ENCODE results near the gene PXMP4. TPM values are rescaled to one million over a fixed set of nuclear protein-coding genes. Genes with fewer than 3 reads are reported as not detected.

PXMP4 gene
- polyA plus RNA-seq, 1 donor from 2014 or later: 3.1 TPM

DNA sequence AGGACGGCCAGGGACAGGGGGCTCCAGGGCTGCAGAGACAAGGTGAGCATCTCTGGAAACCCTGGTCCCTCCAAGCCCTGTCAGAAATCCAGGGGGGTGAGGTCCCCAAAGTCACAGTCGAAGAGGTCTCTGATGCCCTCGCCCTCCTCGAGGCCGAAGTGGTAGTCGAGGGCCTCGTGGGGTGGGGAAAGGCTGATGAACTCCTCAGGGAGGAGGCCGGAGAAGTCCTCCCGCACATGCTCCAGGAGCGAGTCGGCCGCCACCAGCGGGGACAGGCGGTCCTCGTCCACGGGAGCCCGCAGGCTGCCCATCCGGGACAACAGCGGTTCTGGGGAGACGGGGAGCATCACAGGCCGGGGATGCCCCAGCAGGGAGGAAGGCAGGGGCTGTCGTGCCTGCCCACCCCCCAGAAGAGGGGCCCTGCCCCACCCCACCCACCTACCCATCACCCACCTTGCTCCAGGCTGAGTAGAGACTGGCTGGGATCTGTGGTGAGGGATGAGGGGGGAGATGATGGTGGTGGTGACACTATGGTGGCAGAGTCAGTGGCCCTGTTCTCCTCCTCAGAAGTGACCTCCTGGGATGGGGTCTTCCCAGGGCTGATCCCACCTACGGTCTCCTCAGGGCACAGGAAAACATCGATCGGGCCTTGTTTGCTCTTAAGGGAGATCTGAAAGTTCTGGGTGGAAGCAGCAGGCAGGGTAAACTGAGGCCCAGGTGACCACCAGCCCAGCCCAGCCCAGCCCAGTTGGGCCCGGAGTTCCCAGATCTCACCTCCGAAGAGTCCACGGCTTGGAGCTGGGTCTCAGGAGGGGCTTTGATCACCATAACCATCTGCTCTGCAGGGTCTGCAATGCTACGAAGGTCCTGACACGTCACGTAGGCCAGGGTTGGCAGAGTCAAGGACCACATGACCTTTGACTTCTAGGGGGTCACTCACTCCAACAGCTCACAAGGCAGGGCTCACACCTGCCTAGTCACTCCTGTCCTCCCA is 43.2 kb downstream of the PXMP4 start:
- Histone ChIP-seq H3K9ac (ENCODE audit: low read length) (no peak overlapping the region), H2AFZ (ENCODE audit: low read depth, low read length) (no peak overlapping the region), H3K79me2 (replicated peaks; ENCODE audit: insufficient read depth, low read length) (no peaks in the 10 kb centered on the region), H3K9me2 (ENCODE audit: insufficient read depth, low read length) (no peaks in the 10 kb centered on the region), H3K9me3 (ENCODE audit: low read length) (no peaks in the 10 kb centered on the region), H3K36me3 (ENCODE audit: insufficient read depth, low read length) (no peaks in the 10 kb centered on the region), H4K20me1 (ENCODE audit: insufficient read depth) (no peaks in the 10 kb centered on the region), H3K4me3 (ENCODE audit: low read length) (no peak overlapping the region), H3K27ac (ENCODE audit: low read length) (no peak overlapping the region), H3F3A (ENCODE audit: insufficient read depth, low read length, poor library complexity, severe bottlenecking) (peaks cover 4% of the 10 kb centered on the region), H3K4me2 (ENCODE audit: low read length) (no peak overlapping the region), H3K27me3 (ENCODE audit: insufficient read depth, low read depth, low read length) (no peaks in the 10 kb centered on the region)
- TF ChIP-seq SMC3 (conservative IDR thresholded peaks at IDR 0.05; ENCODE audit: poor library complexity): no peak
- TF ChIP-seq, protein P1, sequence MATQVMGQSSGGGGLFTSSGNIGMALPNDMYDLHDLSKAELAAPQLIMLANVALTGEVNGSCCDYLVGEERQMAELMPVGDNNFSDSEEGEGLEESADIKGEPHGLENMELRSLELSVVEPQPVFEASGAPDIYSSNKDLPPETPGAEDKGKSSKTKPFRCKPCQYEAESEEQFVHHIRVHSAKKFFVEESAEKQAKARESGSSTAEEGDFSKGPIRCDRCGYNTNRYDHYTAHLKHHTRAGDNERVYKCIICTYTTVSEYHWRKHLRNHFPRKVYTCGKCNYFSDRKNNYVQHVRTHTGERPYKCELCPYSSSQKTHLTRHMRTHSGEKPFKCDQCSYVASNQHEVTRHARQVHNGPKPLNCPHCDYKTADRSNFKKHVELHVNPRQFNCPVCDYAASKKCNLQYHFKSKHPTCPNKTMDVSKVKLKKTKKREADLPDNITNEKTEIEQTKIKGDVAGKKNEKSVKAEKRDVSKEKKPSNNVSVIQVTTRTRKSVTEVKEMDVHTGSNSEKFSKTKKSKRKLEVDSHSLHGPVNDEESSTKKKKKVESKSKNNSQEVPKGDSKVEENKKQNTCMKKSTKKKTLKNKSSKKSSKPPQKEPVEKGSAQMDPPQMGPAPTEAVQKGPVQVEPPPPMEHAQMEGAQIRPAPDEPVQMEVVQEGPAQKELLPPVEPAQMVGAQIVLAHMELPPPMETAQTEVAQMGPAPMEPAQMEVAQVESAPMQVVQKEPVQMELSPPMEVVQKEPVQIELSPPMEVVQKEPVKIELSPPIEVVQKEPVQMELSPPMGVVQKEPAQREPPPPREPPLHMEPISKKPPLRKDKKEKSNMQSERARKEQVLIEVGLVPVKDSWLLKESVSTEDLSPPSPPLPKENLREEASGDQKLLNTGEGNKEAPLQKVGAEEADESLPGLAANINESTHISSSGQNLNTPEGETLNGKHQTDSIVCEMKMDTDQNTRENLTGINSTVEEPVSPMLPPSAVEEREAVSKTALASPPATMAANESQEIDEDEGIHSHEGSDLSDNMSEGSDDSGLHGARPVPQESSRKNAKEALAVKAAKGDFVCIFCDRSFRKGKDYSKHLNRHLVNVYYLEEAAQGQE (IDR thresholded peaks at IDR 0.05; ENCODE audit: borderline replicate concordance): no peak
- no peak for TF ChIP-seq MXI1 (conservative IDR thresholded peaks at IDR 0.05; ENCODE audit: poor library complexity, severe bottlenecking)
- no peak for TF ChIP-seq EP300 (conservative IDR thresholded peaks at IDR 0.05; ENCODE audit: poor library complexity, severe bottlenecking)
- no peak for TF ChIP-seq POLR2AphosphoS5 (IDR thresholded peaks at IDR 0.05)
- TF ChIP-seq, protein P2, sequence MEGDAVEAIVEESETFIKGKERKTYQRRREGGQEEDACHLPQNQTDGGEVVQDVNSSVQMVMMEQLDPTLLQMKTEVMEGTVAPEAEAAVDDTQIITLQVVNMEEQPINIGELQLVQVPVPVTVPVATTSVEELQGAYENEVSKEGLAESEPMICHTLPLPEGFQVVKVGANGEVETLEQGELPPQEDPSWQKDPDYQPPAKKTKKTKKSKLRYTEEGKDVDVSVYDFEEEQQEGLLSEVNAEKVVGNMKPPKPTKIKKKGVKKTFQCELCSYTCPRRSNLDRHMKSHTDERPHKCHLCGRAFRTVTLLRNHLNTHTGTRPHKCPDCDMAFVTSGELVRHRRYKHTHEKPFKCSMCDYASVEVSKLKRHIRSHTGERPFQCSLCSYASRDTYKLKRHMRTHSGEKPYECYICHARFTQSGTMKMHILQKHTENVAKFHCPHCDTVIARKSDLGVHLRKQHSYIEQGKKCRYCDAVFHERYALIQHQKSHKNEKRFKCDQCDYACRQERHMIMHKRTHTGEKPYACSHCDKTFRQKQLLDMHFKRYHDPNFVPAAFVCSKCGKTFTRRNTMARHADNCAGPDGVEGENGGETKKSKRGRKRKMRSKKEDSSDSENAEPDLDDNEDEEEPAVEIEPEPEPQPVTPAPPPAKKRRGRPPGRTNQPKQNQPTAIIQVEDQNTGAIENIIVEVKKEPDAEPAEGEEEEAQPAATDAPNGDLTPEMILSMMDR (IDR thresholded peaks at IDR 0.05; ENCODE audit: poor library complexity, severe bottlenecking): no peak
- TF ChIP-seq EZH2 (IDR thresholded peaks at IDR 0.05; ENCODE audit: borderline replicate concordance, insufficient read depth, low read length, poor library complexity, severe bottlenecking): no peak
- TF ChIP-seq RAD21 (conservative IDR thresholded peaks at IDR 0.05): no peak
- TF ChIP-seq TAF1 (IDR thresholded peaks at IDR 0.05; ENCODE audit: low read depth): no peak

DNA sequence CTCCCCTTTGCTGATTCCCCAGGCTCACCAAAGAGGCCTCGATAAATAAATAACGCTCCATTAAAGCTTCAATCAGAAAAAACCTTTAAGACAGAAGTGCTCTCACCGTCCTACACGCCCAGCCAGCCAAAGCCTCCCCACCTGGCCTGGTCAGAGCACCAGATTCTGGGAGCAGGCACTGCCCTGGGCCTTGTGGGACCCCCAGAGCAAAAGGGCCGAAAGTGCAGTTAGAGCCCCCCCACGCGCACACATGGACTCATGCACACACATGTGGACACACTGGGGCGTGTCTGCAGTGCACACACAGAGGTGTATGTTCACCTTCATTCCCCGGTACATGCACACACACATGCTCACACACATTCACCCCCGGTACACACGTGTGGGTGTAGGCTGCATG is 44.0 kb downstream of the PXMP4 start:
- no peaks in the 10 kb centered on the region for H3K27me3 ChIP-seq (ENCODE audit: insufficient read depth, low read depth, low read length)
- H3K4me2 ChIP-seq (ENCODE audit: low read length): no peak overlapping the region
- H3K9me2 ChIP-seq (ENCODE audit: insufficient read depth, low read length): no peaks in the 10 kb centered on the region
- no peaks in the 10 kb centered on the region for H3K36me3 ChIP-seq (ENCODE audit: insufficient read depth, low read length)
- no peak overlapping the region for H2AFZ ChIP-seq (ENCODE audit: low read depth, low read length)
- no peak overlapping the region for H3K4me3 ChIP-seq (ENCODE audit: low read length)
- H3K9ac ChIP-seq (ENCODE audit: low read length): no peak overlapping the region
- no peak overlapping the region for H3K27ac ChIP-seq (ENCODE audit: low read length)
- H4K20me1 ChIP-seq (ENCODE audit: insufficient read depth): no peaks in the 10 kb centered on the region
- no peak for TF ChIP-seq RAD21 (conservative IDR thresholded peaks at IDR 0.05)
- TF ChIP-seq, protein P1 (IDR thresholded peaks at IDR 0.05; ENCODE audit: borderline replicate concordance): no peak
- H3F3A ChIP-seq (ENCODE audit: insufficient read depth, low read length, poor library complexity, severe bottlenecking): peaks cover 4% of the 10 kb centered on the region
- H3K79me2 ChIP-seq (replicated peaks; ENCODE audit: insufficient read depth, low read length): no peaks in the 10 kb centered on the region
- no peaks in the 10 kb centered on the region for H3K9me3 ChIP-seq (ENCODE audit: low read length)

Data from neural cell (in vitro differentiated cells).